Stimulated activated CD4-positive, alpha-beta T cell treated with anti-CD3 and anti-CD28 coated beads, TNF-alpha, amount 100 ng/mL, for 1 hour (primary cell): ENCODE results near the gene FGF19.
"Not testable (repeated sequence)": the region's sequence is repeated elsewhere in the genome, so short reads cannot be mapped to it uniquely, and the experiment has no call there.

Experiments
- DNase-seq, 3 donors: peaks; one replicate each; pipeline ENCODE4 v3.0.0-alpha.2; 2020; ENCODE audit warnings: low read depth in 3 of 3, low spot score in 1 of 3

Gene FGF19

DNA sequence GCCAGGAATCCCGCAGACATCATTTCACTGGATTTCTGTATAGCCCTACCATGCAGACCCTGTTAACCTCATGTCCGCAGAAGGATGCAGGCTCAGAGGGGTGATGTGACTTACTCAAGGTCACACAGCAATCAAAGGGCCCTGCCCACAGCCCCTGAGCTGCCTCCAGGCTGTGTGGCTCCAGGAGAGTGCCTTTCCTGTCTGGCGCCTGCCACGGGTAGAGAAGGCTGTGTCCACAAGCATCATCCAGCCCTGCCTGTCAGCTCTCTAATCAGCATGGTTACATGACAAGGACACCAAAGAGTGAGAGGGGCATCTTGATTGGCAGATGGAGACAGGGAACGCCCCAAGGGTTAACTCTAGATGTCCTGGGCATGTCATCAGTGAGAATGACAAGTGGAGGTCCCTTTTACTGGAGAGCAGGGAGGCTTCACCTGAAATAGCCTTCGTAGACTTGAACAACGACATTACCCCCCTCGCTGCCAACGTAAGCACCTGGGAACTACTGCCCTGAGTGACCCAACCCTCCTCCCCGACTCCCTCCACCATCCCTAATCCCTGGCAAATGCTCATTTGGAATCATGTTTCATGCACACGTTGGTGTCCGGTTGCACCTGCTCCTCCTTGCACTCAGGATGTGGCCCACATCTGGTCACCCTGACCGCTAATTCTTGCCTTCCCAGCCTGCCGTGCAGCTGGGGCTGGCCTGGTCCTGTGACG, 6.9 kb downstream of the FGF19 start:
- DNase-seq: no peak

DNA sequence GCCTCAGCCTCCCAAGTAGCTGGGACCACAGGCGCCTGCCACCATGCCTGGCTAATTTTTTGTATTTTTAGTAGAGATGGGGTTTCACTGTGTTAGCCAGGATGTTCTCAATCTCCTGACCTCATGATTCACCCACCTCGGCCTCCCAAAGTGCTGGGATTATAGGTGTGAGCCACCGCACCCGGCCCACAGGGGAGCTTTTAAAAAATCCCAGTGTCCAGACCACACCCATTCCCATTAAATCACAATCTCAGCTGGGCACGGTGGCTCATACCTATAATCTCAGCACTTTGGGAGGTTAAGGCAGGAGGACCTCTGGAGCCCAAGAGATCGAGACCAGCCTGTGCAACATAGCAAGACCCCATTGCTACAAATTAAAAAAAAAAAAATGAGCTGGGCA, 7.8 kb downstream of the FGF19 start:
- not testable (repeated sequence) for DNase-seq

DNA sequence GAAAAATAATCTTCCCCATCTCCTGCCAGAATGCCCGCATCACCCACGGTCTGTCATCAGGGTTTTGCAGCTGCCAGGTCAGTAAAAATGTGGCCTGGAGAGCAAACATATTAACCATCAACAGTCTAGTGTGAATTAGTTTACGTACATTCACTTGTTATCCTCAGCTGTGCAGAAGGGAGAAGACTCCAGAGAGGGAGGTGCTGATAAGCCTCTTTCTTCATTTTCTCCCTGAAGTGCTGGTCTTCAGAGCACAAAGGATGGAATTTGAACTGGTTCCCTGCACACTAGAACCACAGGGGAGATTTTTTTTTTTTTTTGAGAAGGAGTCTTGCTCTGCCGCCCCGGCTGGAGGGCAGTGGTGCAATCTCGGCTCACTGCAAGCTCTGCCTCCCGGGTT, 8.2 kb downstream of the FGF19 start:
- DNase-seq: no peak

- DNase-seq: no peak
These were observed 9.0 kb downstream of the FGF19 start for GRCh38 chr11:69694781-69695180.

- DNase-seq: no peak
These were observed 11.4 kb downstream of the FGF19 start for GRCh38 chr11:69692422-69692821.

- no peak for DNase-seq
These were observed 12.4 kb downstream of the FGF19 start for GRCh38 chr11:69691463-69691862.

DNA sequence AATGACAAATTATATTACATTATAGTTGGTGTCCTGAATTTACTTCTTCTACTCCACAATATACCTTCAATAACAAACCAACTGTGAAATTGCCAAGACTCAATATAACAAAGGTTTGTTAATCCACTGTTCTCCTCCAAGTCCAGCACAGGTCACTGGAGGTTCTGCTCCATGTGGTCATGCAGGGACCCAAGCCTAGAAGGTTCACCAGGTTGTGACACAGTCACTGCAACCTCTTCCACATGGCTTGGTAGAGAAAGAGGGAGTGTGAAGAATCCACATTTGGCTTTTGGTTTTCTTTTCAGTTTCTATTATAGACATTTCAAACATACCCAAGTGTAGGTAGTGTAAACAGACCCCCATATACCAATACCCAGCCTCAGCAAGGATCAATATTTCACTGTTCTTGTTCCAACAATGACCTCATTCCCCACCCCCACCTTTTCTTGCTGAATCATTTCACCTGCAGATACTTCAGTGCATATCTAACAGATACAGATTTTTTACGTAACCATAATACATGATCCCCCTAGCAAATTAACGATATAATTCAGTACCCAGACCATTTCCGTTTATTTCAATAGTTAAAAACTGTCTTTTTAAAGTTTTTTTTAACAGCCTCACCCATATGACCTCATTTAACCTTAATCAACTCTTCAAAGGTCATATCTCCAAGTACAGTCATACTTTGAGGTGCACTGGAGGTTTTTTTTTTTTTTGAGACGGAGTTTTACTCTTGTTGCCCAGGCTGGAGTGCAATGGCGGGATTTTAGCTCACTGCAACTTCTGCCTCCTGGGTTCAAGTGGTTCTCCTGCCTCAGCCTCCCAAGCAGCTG, 14.1 kb downstream of the FGF19 start:
- DNase-seq: no peak

DNA sequence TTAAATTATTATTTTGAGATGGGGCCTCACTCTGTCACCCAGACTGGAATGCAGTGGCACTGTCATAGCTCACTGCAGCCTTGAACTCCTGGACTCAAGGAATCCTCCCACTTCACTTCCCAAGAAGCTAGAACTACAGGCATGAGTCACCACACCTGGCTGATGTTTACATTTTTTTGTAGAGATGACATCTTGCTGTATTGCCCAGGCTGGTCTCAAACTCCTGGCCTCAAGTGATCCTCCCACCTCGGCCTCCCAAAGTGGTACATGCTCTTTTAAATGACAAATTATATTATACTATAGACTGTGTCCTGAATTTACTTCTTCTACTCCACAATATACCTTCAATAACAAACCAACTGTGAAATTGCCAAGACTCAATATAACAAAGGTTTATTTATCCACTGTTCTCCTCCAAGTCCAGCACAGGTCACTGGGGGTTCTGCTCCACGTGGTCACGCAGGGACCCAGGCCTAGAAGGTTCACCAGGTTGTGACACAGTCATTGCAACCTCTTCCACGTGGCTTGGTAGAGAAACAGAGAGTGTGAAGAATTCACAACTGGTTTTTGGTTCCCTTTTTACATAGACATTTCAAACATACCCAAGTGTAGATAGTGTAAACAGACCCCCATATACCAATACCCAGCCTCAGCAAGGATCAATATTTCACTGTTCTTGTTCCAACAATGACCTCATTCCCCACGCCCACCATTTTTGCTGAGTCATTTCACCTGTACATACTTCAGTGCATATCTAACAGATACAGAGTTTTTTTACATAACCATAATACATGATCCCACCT, 15.7 kb downstream of the FGF19 start:
- DNase-seq: not testable (repeated sequence)

DNA sequence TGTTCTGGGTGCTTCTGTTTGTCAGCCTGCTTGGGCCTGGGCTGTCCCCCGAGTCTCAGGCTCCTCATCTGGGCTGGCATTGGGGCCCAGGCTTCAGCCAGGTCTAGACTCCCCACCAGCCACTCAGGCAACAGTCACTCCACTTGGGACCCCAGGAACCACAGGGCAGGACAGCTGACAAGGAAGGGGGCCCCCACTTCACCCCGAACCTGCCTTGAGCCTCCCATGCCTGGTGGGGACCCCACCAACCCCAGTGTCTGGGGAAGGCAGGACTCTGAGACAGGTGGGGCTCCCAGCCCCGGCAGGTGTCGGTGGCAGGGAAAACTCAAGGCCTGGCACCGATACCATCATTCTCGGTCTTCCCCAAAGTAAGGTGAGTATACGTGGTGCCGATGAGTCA, 17.0 kb downstream of the FGF19 start:
- DNase-seq: no peak

- DNase-seq: no peak
These were observed 17.4 kb downstream of the FGF19 start for GRCh38 chr11:69686452-69686851.

- no peak for DNase-seq
These were observed 18.5 kb downstream of the FGF19 start for GRCh38 chr11:69685348-69685747.

DNA sequence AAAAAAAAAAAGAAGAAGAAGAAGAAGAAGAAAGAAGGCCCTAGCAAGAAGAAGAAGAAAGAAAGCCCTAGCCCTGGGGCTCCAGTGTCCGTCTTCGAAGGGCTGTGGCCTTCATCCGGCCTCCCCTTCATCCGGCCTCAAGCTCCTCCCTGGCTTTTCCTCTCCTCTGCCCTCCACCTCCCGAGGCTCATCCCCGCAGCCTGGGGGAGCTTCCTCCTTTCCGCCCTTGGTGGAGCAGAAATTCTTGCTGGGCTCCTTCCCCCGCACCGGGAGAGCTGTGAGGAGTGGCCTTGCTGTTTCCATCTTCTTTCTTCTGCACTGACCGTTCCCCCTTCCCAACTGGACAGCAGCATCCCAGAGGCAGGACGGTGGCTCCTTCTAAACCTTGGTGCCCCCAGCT, 19.2 kb downstream of the FGF19 start:
- DNase-seq: no peak

- no peak for DNase-seq
These were observed 20.0 kb downstream of the FGF19 start for GRCh38 chr11:69683764-69684333.

DNA sequence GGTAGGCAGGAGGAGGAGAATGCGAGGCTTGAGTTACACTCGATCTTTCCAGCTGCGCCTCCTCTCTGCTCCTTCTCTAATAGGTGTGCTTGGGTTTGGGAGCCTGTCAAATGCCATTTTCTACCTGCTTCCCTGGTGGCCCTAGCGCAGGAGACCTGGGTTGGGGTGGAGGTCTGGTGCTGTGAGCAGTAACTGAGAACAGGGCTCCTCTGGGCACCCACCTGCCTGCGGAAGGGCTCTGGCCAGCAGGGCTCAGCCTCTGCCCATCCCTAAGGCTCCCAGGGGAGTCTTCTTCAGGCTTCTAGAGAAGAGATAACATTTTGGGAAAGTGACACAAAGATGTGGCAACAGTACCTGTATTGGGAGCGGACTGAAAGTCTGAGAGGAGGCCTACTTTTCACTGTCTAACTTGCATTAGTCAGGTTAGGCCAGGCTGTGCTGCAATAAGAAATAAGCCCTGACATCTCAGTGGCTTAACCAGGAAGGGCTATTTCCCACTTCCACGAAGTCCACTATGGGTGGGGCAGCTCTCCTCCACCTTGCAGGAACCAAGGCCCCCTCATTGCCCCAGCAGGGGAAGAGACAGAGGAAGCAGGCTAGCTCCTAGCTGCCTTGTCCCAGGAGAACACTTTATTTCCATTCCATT, 21.0 kb downstream of the FGF19 start:
- no peak for DNase-seq

DNA sequence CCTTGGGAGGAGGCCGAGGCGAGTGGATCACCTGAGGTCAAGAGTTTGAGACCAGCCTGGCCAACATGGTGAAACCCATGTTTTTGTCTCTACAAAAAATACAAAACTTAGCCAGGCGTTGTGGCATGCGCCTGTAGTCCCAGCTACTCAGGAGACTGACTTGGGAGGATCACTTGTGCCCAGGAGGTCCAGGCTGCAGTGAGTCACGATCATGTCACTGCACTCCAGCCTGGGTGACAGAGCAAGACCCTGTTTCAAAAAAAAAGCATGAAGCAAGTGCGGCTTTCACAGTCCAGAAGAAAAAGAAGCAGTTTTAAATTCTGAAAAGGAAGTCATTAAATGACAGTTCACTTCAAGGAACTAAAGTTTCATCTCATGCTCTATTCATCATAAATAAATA, 21.6 kb downstream of the FGF19 start:
- no peak for DNase-seq

DNA sequence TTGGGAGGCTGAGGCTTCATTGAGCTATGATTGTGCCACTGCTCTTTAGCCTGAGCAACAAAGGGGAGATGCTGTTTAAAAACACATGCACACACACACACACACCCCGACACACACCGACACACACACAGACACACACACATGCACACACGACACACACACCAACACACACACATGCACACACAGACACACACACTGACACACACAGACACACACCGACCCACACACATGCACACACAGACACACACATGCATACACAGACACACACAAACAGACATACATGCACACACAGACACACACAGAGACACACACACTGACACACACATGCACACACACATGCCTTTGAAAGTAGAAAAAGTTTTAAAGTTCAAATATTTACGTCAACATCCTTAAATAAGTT, 23.1 kb downstream of the FGF19 start:
- DNase-seq: no peak

GRCh38 chr11:69677749-69678148, 26.1 kb downstream of the FGF19 start:
- no peak for DNase-seq

GRCh38 chr11:69674886-69675714, 28.7 kb downstream of the FGF19 start, which contains the start of gene LTO1:
LTO1 (minus strand) TSS chr11:69675353; CDS start chr11:69675239, 114 bp downstream.
- DNase-seq: peak; percentile 89 to 96 (median 91)

GRCh38 chr11:69674267-69674885, 29.4 kb downstream of the FGF19 start:
- no peak for DNase-seq
